Neural progenitor cell (in vitro differentiated cells): ENCODE measurements around the gene PLEKHJ1.
A peak's percentile ranks its signal among the peaks of the same experiment; 100 is the strongest.

Source experiments
- EZH2 ChIP-seq: fragments of 200-600 bp; sonication (generic); IDR thresholded peaks from 2 replicates; pipeline ENCODE4 v1.6.1; 2017; ENCODE audit warnings: antibody characterized with exemption, mild to moderate bottlenecking, moderate library complexity
- EZH2phosphoT487 ChIP-seq: fragments of 200-600 bp; sonication (generic); IDR thresholded peaks from 2 replicates; pipeline ENCODE4 v1.6.1; 2017; ENCODE audit warnings: antibody characterized with exemption
- TF ChIP-seq, protein P1 (sequence below): fragments of 200-600 bp; sonication (generic); IDR thresholded peaks from 2 replicates; pipeline ENCODE4 v1.5.1; 2017; ENCODE audit warnings: antibody characterized with exemption, mild to moderate bottlenecking

GRCh38 chr19:2207991-2208860 lies 27.9 kb downstream of the PLEKHJ1 start:
- no peak for TF ChIP-seq EZH2
- TF ChIP-seq, protein P1, sequence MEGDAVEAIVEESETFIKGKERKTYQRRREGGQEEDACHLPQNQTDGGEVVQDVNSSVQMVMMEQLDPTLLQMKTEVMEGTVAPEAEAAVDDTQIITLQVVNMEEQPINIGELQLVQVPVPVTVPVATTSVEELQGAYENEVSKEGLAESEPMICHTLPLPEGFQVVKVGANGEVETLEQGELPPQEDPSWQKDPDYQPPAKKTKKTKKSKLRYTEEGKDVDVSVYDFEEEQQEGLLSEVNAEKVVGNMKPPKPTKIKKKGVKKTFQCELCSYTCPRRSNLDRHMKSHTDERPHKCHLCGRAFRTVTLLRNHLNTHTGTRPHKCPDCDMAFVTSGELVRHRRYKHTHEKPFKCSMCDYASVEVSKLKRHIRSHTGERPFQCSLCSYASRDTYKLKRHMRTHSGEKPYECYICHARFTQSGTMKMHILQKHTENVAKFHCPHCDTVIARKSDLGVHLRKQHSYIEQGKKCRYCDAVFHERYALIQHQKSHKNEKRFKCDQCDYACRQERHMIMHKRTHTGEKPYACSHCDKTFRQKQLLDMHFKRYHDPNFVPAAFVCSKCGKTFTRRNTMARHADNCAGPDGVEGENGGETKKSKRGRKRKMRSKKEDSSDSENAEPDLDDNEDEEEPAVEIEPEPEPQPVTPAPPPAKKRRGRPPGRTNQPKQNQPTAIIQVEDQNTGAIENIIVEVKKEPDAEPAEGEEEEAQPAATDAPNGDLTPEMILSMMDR = peak; percentile 33
- no peak for TF ChIP-seq EZH2phosphoT487
